ENCODE measurements around the gene SOAT2. TPM values are rescaled to one million over a fixed set of nuclear protein-coding genes. Genes with fewer than 3 reads are reported as not detected.

SOAT2 gene, protein sequence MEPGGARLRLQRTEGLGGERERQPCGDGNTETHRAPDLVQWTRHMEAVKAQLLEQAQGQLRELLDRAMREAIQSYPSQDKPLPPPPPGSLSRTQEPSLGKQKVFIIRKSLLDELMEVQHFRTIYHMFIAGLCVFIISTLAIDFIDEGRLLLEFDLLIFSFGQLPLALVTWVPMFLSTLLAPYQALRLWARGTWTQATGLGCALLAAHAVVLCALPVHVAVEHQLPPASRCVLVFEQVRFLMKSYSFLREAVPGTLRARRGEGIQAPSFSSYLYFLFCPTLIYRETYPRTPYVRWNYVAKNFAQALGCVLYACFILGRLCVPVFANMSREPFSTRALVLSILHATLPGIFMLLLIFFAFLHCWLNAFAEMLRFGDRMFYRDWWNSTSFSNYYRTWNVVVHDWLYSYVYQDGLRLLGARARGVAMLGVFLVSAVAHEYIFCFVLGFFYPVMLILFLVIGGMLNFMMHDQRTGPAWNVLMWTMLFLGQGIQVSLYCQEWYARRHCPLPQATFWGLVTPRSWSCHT
- 1 to 10 TPM in 2 of 5 donors, under 1 TPM in 3; 0.82 to 1.6 (median 0.89) TPM for total RNA-seq
- 1.1 TPM for total RNA-seq (2013)
- 0 to 2.8 (median 0.51) reads per million in 29 experiments for total RNA-seq

DNA sequence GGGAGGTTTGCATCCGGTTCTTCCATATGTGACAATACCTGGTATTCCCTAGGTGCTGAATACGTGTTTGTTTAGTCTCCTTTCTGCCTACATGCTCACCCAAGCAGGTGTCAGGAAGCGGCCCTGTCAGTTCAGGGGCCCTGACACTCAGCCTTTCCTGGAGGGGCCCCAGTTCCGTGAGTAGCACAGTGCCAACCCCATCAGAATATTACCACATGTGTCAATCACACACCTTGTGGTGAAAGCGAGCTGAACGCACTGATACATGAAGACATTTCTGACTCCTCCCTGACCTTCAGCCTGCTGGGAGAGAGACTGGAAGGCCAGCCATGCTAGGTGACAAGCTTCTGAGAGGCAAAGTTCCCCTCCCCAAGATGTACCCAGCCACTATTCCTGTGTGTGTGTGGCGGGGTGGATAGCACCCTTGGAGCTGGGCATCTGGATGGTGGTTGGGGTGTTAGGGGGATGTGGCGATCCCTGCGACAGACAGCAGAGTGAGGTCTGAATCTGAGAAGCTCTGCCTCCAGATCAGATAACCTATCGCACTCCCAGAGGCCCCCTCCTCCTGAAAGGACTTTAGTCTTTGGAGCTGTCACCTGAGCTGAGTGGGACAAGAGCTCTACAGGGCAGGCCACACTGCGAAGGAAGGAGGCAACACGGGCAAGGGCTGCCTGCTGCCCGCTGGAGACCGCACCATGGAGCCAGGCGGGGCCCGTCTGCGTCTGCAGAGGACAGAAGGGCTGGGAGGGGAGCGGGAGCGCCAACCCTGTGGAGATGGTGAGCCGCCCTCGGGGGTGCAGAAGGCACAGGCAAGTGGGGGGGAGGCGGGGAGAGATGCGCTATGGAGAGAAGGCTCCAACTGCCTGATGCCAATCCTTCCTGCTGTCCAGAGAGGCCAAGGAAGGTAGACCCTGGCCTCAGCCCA lies at the start of gene SOAT2:
Gene SOAT2, plus strand, starts transcription at position 604 of the 925 bp plus-strand sequence. Its CDS starts 92 bp downstream, at position 696.
- peaks cover 29 to 53% of the 10 kb centered on the region in 2 experiments for H3K4me1 ChIP-seq (ENCODE audit: control insufficient read depth in 1 of 2, extremely low read depth in 1 of 2, insufficient read depth in 2 of 2, low read length in 2 of 2)
- WGBS (ENCODE audit: insufficient coverage), result 77% methylated on average over 14 of the region's 23 CpGs
- H3K27me3 ChIP-seq (replicated peaks in 1 of 2; ENCODE audit: control insufficient read depth in 2 of 2, extremely low read depth in 1 of 2, insufficient read depth in 2 of 2, low read length in 1 of 2), result no peaks in the 10 kb centered on the region
- Mint-ChIP-seq H3K4me3 (peak within 1 kb of the TSS in 2 of 3 donors; percentile 13 to 65), H3K4me1 (peaks cover 45 to 52% (median 46%) of the 10 kb centered on the region in 3 donors), H3K27me3 (no peaks in the 10 kb centered on the region), H3K9me3 (no peaks in the 10 kb centered on the region), H3K27ac (peak within 1 kb of the TSS; percentile 90 to 92), H3K36me3 (no peaks in the 10 kb centered on the region)
- ATAC-seq (replicated peaks in 1 of 4), result peak; percentile 76 to 87 (median 77)
- H3K36me3 ChIP-seq (ENCODE audit: control insufficient read depth in 2 of 2, extremely low read depth in 1 of 2, insufficient read depth in 1 of 2, low read length in 1 of 2), result no peaks in the 10 kb centered on the region
- POLR2A ChIA-PET, result interaction anchor here in 1 of 2 donors (0.6 kb wide), 1 partner anchor 56 kb away, joined by 4 read pairs; no protein-coding TSS in a partner anchor
- no peaks in the 10 kb centered on the region for H3K9me3 ChIP-seq
- peak within 1 kb of the TSS in 1 of 2 donors; percentile 2 for H3K4me3 ChIP-seq (ENCODE audit: control insufficient read depth in 1 of 2, extremely low read depth in 1 of 2, low read length in 1 of 2)
- DNase-seq, result peak in 33 of 35 experiments; percentile 19 to 72 (median 41)
- CTCF ChIA-PET, result interaction anchor here (0.5 to 2.1 kb wide), 10 partner anchors 9 to 398 kb away, joined by 3 to 8 read pairs (median 4); partner anchors contain the start of genes EIF4B (in 1 of the 2), SPRYD3 (in 1 of the 2) and TARBP2 (in 1 of the 2)
- peak within 1 kb of the TSS; percentile 69 for H3K27ac ChIP-seq (ENCODE audit: low read length)

DNA sequence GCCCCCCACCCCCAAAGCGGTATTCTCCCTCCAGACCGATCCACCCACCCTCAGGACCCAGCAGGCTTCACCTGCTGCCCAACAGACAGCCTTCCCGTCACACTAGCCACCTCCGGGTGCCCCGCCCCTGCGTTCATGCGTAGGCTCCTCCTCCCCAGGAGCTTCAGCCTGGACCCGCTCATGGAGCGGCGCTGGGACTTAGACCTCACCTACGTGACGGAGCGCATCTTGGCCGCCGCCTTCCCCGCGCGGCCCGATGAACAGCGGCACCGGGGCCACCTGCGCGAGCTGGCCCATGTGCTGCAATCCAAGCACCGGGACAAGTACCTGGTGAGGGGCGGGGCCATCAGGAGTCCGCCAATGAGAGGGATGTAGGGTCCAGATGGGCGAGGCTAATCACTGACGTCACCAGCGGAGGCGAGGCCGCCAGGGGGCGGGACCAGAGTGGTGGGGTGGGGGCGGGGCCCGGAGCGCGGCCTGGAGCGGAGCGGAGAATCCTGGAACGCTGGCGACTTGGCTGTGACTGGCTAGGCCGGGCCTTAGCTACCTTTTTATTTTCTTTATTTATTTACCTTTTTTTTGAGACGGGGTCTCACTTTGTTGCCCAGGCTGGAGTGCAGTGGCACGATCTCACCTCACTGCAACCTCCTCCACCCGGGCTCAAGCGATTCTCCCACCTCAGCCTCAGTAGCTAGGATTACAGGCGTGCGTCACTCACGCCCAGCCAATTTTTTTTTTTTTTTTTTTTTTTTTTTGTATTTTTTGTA lies 49.0 kb upstream of the SOAT2 start:
- WGBS (ENCODE audit: insufficient coverage), result under 1% methylated on average over 27 of the region's 48 CpGs
- H3K9me3 ChIP-seq, result no peaks in the 10 kb centered on the region
- peak overlapping the region; percentile 92 to 98 (median 92) for H3K4me3 Mint-ChIP-seq

DNA sequence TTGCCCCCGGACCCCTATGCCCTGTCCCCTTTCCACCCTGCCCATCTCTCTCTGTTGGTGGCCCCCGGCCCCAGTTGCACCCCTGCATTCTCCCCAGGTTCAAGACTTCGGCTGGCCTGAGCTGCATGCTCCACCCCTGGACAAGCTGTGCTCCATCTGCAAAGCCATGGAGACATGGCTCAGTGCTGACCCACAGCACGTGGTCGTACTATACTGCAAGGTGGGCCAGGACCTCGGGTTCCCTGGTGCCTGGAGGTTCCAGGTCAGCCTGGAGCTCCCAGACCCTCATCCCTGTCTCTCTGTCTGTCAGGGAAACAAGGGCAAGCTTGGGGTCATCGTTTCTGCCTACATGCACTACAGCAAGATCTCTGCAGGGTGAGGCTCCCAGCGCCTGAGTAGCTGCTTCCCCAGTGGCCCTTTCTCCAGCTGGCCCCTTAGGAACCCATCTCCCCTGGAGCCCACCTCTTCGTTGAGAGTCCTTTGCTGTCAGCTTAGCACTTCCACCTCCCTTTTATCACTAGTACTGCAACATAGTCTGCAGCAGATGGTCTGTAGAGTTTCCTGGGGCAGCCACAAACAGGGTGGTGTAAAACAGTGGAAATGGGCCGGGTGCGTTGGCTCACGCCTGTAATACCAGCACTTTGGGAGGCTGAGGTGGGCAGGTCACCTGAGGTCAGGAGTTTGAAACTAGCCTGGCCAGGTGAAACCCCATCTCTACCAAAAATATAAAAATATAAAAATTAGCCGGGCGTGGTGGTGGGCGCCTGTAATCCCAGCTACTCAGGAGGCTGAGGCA lies 47.6 kb upstream of the SOAT2 start:
- Histone ChIP-seq H3K4me1 (ENCODE audit: control insufficient read depth in 1 of 2, extremely low read depth in 1 of 2, insufficient read depth in 2 of 2, low read length in 2 of 2) (peaks cover 2 to 17% of the 10 kb centered on the region in 2 experiments), H3K4me3 (ENCODE audit: control insufficient read depth in 1 of 2, extremely low read depth in 1 of 2, low read length in 1 of 2) (no peak overlapping the region), H3K36me3 (ENCODE audit: control insufficient read depth in 2 of 2, extremely low read depth in 1 of 2, insufficient read depth in 1 of 2, low read length in 1 of 2) (no peaks in the 10 kb centered on the region), H3K27ac (ENCODE audit: low read length) (no peak overlapping the region), H3K9me3 (no peaks in the 10 kb centered on the region), H3K27me3 (replicated peaks in 1 of 2; ENCODE audit: control insufficient read depth in 2 of 2, extremely low read depth in 1 of 2, insufficient read depth in 2 of 2, low read length in 1 of 2) (peaks cover 0 to 27% of the 10 kb centered on the region in 2 experiments)
- DNase-seq (no peak), ATAC-seq (replicated peaks in 1 of 4) (no peak)
- Mint-ChIP-seq H3K9me3 (no peaks in the 10 kb centered on the region), H3K4me1 (peaks cover 10 to 15% (median 10%) of the 10 kb centered on the region in 3 donors), H3K36me3 (no peaks in the 10 kb centered on the region), H3K27ac (no peak overlapping the region), H3K27me3 (peaks cover 0 to 2% of the 10 kb centered on the region in 2 donors), H3K4me3 (peak overlapping the region; percentile 6 to 38 (median 37))
- ChIA-PET CTCF (interaction anchor here in 1 of 2 donors (2.8 kb wide), 1 partner anchor 12 kb away, joined by 13 read pairs; no protein-coding TSS in a partner anchor), POLR2A (no interaction called here)
- WGBS (ENCODE audit: insufficient coverage), result 65% methylated on average over 7 of the region's 15 CpGs

More for the DNA sequence above, 49.0 kb upstream of the SOAT2 start:
- ChIA-PET CTCF (interaction anchor here (0.6 to 2.8 kb wide), 4 partner anchors 9 to 48 kb away, joined by 3 to 13 read pairs (median 8); partner anchors contain the start of gene EIF4B (in 1 of the 2)), POLR2A (interaction anchor here in 1 of 2 donors (0.7 kb wide), 1 partner anchor 408 kb away, joined by 4 read pairs; no protein-coding TSS in a partner anchor)
- ATAC-seq (replicated peaks in 1 of 4) (peak; percentile 90 to 93 (median 92)), DNase-seq (peak; percentile 83 to 96 (median 90))
- H3K4me3 ChIP-seq (ENCODE audit: control insufficient read depth in 1 of 2, extremely low read depth in 1 of 2, low read length in 1 of 2), result peak overlapping the region; percentile 64 to 90
- no peaks in the 10 kb centered on the region for H3K36me3 ChIP-seq (ENCODE audit: control insufficient read depth in 2 of 2, extremely low read depth in 1 of 2, insufficient read depth in 1 of 2, low read length in 1 of 2)
- H3K4me1 ChIP-seq (ENCODE audit: control insufficient read depth in 1 of 2, extremely low read depth in 1 of 2, insufficient read depth in 2 of 2, low read length in 2 of 2), result peaks cover 2 to 17% of the 10 kb centered on the region in 2 experiments
- Mint-ChIP-seq H3K9me3 (no peaks in the 10 kb centered on the region), H3K27me3 (peaks cover 0 to 2% of the 10 kb centered on the region in 2 donors), H3K36me3 (no peaks in the 10 kb centered on the region), H3K4me1 (peaks cover 10 to 15% (median 10%) of the 10 kb centered on the region in 3 donors), H3K27ac (peak overlapping the region; percentile 87 to 92)
- peak overlapping the region; percentile 52 for H3K27ac ChIP-seq (ENCODE audit: low read length)
- peaks cover 0 to 13% of the 10 kb centered on the region in 2 experiments for H3K27me3 ChIP-seq (replicated peaks in 1 of 2; ENCODE audit: control insufficient read depth in 2 of 2, extremely low read depth in 1 of 2, insufficient read depth in 2 of 2, low read length in 1 of 2)

DNA sequence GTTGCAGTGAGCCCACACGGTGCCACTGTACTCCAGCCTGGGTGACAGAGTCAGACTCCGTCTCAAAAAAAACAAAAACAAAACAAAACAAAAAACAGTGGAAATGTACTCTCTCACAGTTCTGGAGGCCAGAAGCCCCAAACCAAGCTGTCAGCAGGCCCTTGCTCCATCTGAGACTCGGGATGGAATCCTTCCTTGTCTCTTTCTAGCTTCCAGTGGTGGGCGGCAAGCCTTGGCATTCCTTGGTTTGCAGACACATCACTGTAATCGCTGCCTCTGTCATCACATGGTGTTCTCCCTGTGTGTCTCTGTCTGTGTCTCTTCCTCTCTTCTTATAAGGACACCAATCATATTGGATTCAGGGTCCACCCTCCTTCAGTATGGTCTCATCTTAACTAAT lies 47.0 kb upstream of the SOAT2 start:
- CTCF ChIA-PET, result no interaction called here
- no peak for ATAC-seq (replicated peaks in 1 of 4)
- peaks cover 10 to 15% (median 10%) of the 10 kb centered on the region in 3 donors for H3K4me1 Mint-ChIP-seq
- Histone ChIP-seq H3K9me3 (no peaks in the 10 kb centered on the region), H3K4me3 (ENCODE audit: control insufficient read depth in 1 of 2, extremely low read depth in 1 of 2, low read length in 1 of 2) (no peak overlapping the region), H3K36me3 (ENCODE audit: control insufficient read depth in 2 of 2, extremely low read depth in 1 of 2, insufficient read depth in 1 of 2, low read length in 1 of 2) (no peaks in the 10 kb centered on the region), H3K27me3 (replicated peaks in 1 of 2; ENCODE audit: control insufficient read depth in 2 of 2, extremely low read depth in 1 of 2, insufficient read depth in 2 of 2, low read length in 1 of 2) (peaks cover 0 to 31% of the 10 kb centered on the region in 2 experiments), H3K27ac (ENCODE audit: low read length) (no peak overlapping the region), H3K4me1 (ENCODE audit: control insufficient read depth in 1 of 2, extremely low read depth in 1 of 2, insufficient read depth in 2 of 2, low read length in 2 of 2) (peaks cover 2 to 17% of the 10 kb centered on the region in 2 experiments)
- H3K9me3 Mint-ChIP-seq, result no peaks in the 10 kb centered on the region
- no peaks in the 10 kb centered on the region for H3K36me3 Mint-ChIP-seq
- no peak overlapping the region for H3K27ac Mint-ChIP-seq
- POLR2A ChIA-PET, result no interaction called here
- WGBS (ENCODE audit: insufficient coverage), result 81% methylated on average over 3 of the region's 5 CpGs
- H3K27me3 Mint-ChIP-seq, result peaks cover 0 to 2% of the 10 kb centered on the region in 2 donors
- no peak overlapping the region for H3K4me3 Mint-ChIP-seq
- DNase-seq, result no peak

DNA sequence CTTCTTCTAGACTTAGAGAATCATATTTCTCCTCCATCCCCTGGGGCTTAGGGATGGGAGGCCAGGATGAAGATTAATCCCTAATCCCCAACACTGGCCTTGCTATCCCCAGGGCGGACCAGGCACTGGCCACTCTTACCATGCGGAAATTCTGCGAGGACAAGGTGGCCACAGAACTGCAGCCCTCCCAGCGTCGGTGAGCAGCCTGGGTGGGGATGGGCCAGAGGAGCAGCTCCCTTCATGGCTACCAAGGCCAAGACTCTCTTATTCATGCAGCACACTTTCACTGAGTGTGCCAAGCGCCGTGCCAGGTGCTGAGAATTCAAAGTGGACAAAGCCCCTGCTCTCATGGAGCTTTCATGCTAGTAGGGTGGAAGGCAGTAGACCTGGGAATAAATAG lies 46.4 kb upstream of the SOAT2 start:
- no peak for ATAC-seq (replicated peaks in 1 of 4)
- no peak overlapping the region for H3K4me3 Mint-ChIP-seq
- peaks cover 0 to 2% of the 10 kb centered on the region in 2 donors for H3K27me3 Mint-ChIP-seq

More for the DNA sequence above, 46.4 kb upstream of the SOAT2 start:
- peaks cover 10 to 15% (median 10%) of the 10 kb centered on the region in 3 donors for H3K4me1 Mint-ChIP-seq
- Histone ChIP-seq H3K27ac (ENCODE audit: low read length) (no peak overlapping the region), H3K4me3 (ENCODE audit: control insufficient read depth in 1 of 2, extremely low read depth in 1 of 2, low read length in 1 of 2) (no peak overlapping the region), H3K4me1 (ENCODE audit: control insufficient read depth in 1 of 2, extremely low read depth in 1 of 2, insufficient read depth in 2 of 2, low read length in 2 of 2) (peaks cover 2 to 17% of the 10 kb centered on the region in 2 experiments), H3K36me3 (ENCODE audit: control insufficient read depth in 2 of 2, extremely low read depth in 1 of 2, insufficient read depth in 1 of 2, low read length in 1 of 2) (no peaks in the 10 kb centered on the region), H3K9me3 (no peaks in the 10 kb centered on the region), H3K27me3 (replicated peaks in 1 of 2; ENCODE audit: control insufficient read depth in 2 of 2, extremely low read depth in 1 of 2, insufficient read depth in 2 of 2, low read length in 1 of 2) (peaks cover 0 to 31% of the 10 kb centered on the region in 2 experiments)
- DNase-seq, result no peak
- H3K27ac Mint-ChIP-seq, result no peak overlapping the region
- ChIA-PET POLR2A (interaction anchor here in 1 of 2 donors (0.6 kb wide), 1 partner anchor 1171 kb away, joined by 3 read pairs; no protein-coding TSS in a partner anchor), CTCF (no interaction called here)
- no peaks in the 10 kb centered on the region for H3K36me3 Mint-ChIP-seq
- no peaks in the 10 kb centered on the region for H3K9me3 Mint-ChIP-seq
- 91% methylated on average over 4 of the region's 7 CpGs for WGBS (ENCODE audit: insufficient coverage)
